GM12872 (cell line): ENCODE measurements around the gene UXS1.

Experiments
- CTCF ChIP-seq: IDR thresholded peaks from 3 replicates; pipeline ENCODE4 v1.5.1; 2011; ENCODE audit warnings: low read depth, mild to moderate bottlenecking, low read length, moderate library complexity; ENCODE audit not compliant: insufficient read depth

UXS1 gene

GRCh38 chr2:106094131-106094841 lies 99.8 kb downstream of the UXS1 start:
- TF ChIP-seq CTCF = no peak

- no peak for TF ChIP-seq CTCF
Observed at GRCh38 chr2:106090916-106091618, 103.0 kb downstream of the UXS1 start.

GRCh38 chr2:106089611-106090010 lies 104.5 kb downstream of the UXS1 start:
- no peak for TF ChIP-seq CTCF

- TF ChIP-seq CTCF = 0 out of 3 replicates have a peak, but pooled peaks have one; percentile 14
Observed at GRCh38 chr2:106085181-106085940, 108.7 kb downstream of the UXS1 start.

GRCh38 chr2:106080959-106081358 lies 113.1 kb downstream of the UXS1 start:
- no peak for TF ChIP-seq CTCF

- no peak for TF ChIP-seq CTCF
Observed at GRCh38 chr2:106078096-106078495, 116.0 kb downstream of the UXS1 start.

GRCh38 chr2:106076941-106077340 lies 117.2 kb downstream of the UXS1 start:
- TF ChIP-seq CTCF = no peak
